GM23338 (cell line): Measurements from ENCODE around the gene TTF1. TPM values are rescaled to one million over a fixed set of nuclear protein-coding genes. Genes with fewer than 3 reads are reported as not detected.

Experiments
- ATAC-seq: fragments of 200-7000 bp; cut with Tn5 transposase; 3 replicates; pipeline ENCODE4 v1.9.1; 2020
- DNase-seq: peaks from one replicate; pipeline ENCODE4 v3.0.0-alpha.2; 2015; ENCODE audit warnings: low spot score
- H2AFZ ChIP-seq: fragments of 200-600 bp; sonication (generic); 2 replicates; pipeline ENCODE4 v1.8.0; 2016; ENCODE audit warnings: antibody characterized with exemption, mild to moderate bottlenecking, moderate library complexity
- H3F3A ChIP-seq: fragments of 200-600 bp; sonication (generic); replicated peaks from 2 replicates; pipeline ENCODE4 v1.8.0; 2017; ENCODE audit warnings: antibody characterized with exemption, mixed run types, low read depth
- H3K27ac ChIP-seq: fragments of 200-600 bp; sonication (generic); 2 replicates; pipeline ENCODE4 v1.6.1; 2016; ENCODE audit warnings: low read depth
- H3K27me3 ChIP-seq: fragments of 200-600 bp; sonication (generic); 2 replicates; pipeline ENCODE4 v1.8.0; 2016; ENCODE audit warnings: mild to moderate bottlenecking, mixed run types, moderate library complexity; ENCODE audit not compliant: insufficient read depth
- H3K36me3 ChIP-seq: fragments of 200-600 bp; sonication (generic); 2 replicates; pipeline ENCODE4 v1.8.0; 2016; ENCODE audit warnings: mild to moderate bottlenecking; ENCODE audit not compliant: insufficient read depth
- H3K4me1 ChIP-seq: fragments of 200-600 bp; sonication (generic); 2 replicates; pipeline ENCODE4 v1.8.0; 2016; ENCODE audit warnings: mild to moderate bottlenecking, moderate library complexity; ENCODE audit not compliant: insufficient read depth
- H3K4me2 ChIP-seq: fragments of 200-600 bp; sonication (generic); 2 replicates; pipeline ENCODE4 v1.7.1; 2017; ENCODE audit warnings: mixed run types
- H3K4me3 ChIP-seq: fragments of 200-600 bp; sonication (generic); 2 replicates; pipeline ENCODE4 v1.6.1; 2016; ENCODE audit warnings: mixed run types
- H3K79me2 ChIP-seq: fragments of 200-600 bp; sonication (generic); replicated peaks from 2 replicates; pipeline ENCODE4 v1.8.0; 2017; ENCODE audit warnings: mild to moderate bottlenecking; ENCODE audit not compliant: insufficient read depth
- H3K9me2 ChIP-seq: fragments of 200-600 bp; sonication (generic); 2 replicates; pipeline ENCODE4 v1.8.0; 2017; ENCODE audit not compliant: insufficient read depth
- H4K20me1 ChIP-seq: fragments of 200-600 bp; sonication (generic); replicated peaks from 2 replicates; pipeline ENCODE4 v1.8.0; 2017; ENCODE audit warnings: mild to moderate bottlenecking; ENCODE audit not compliant: insufficient read depth
- H3K27ac Mint-ChIP-seq: 2 replicates; pipeline ENCODE4 v1.8.0; 2020; ENCODE audit warnings: inconsistent platforms, mild to moderate bottlenecking, moderate library complexity, mixed read lengths
- H3K27me3 Mint-ChIP-seq: 3 replicates; pipeline ENCODE4 v1.8.0; 2022; ENCODE audit warnings: low read depth, mild to moderate bottlenecking, moderate library complexity, mixed read lengths, inconsistent platforms; ENCODE audit not compliant: insufficient read depth, poor library complexity
- H3K36me3 Mint-ChIP-seq: 3 replicates; pipeline ENCODE4 v1.8.0; 2021; ENCODE audit warnings: low read depth, mild to moderate bottlenecking, inconsistent platforms, moderate library complexity, mixed read lengths
- H3K4me1 Mint-ChIP-seq: 3 replicates; pipeline ENCODE4 v1.8.0; 2020; ENCODE audit warnings: mild to moderate bottlenecking, inconsistent platforms, mixed read lengths
- H3K4me3 Mint-ChIP-seq: 3 replicates; pipeline ENCODE4 v1.8.0; 2021; ENCODE audit warnings: moderate library complexity, mild to moderate bottlenecking, inconsistent platforms, mixed read lengths
- H3K9me3 Mint-ChIP-seq: 3 replicates; pipeline ENCODE4 v1.8.0; 2020; ENCODE audit warnings: moderate library complexity, mild to moderate bottlenecking, inconsistent platforms, mixed read lengths
- CREB1 ChIP-seq: fragments of 250-450 bp; sonication (Bioruptor Pico); IDR thresholded peaks from 2 replicates; pipeline ENCODE4 v1.5.0; 2020; ENCODE audit warnings: low read depth, mild to moderate bottlenecking, moderate library complexity
- ETS1 ChIP-seq: IDR thresholded peaks from 2 replicates; pipeline ENCODE4 v1.6.1; 2016; ENCODE audit warnings: antibody characterized with exemption
- EZH2 ChIP-seq: fragments of 200-600 bp; sonication (generic); IDR thresholded peaks from one replicate; pipeline ENCODE4 v1.8.0; 2017; ENCODE audit warnings: antibody characterized with exemption, mild to moderate bottlenecking, low read depth; ENCODE audit not compliant: unreplicated experiment
- EZH2phosphoT487 ChIP-seq: fragments of 200-600 bp; sonication (generic); IDR thresholded peaks from one replicate; pipeline ENCODE4 v1.8.1; 2018; ENCODE audit warnings: antibody characterized with exemption; ENCODE audit not compliant: unreplicated experiment
- NANOG ChIP-seq: IDR thresholded peaks from 2 replicates; pipeline ENCODE4 v1.6.1; 2016; ENCODE audit warnings: antibody characterized with exemption, borderline replicate concordance
- STAT1 ChIP-seq: IDR thresholded peaks from one replicate; pipeline ENCODE4 v1.6.1; 2016; ENCODE audit warnings: antibody characterized with exemption; ENCODE audit not compliant: unreplicated experiment
- ZNF114 ChIP-seq: fragments of 250-450 bp; sonication (Bioruptor Pico); IDR thresholded peaks from 2 replicates; pipeline ENCODE4 v1.5.0; 2020; ENCODE audit warnings: mild to moderate bottlenecking, moderate library complexity
- ZNF462 ChIP-seq: fragments of 250-450 bp; sonication (Bioruptor Pico); IDR thresholded peaks from 2 replicates; pipeline ENCODE4 v1.5.0; 2020; ENCODE audit warnings: mild to moderate bottlenecking, moderate library complexity
- polyA plus RNA-seq: library from polyadenylated mRNA; unstranded; fragments of >200 nt; fragmentation: Nextera tagmentation; extraction: Ambion mirVana; gene quantifications from 2 replicates; pipeline ENCODE4 v1.2.1, GENCODE V29; 2016
- total RNA-seq: library from RNA; depleted of rRNA; stranded (reverse); fragments of >200 nt; shearing (Covaris generic); gene quantifications from 2 replicates; pipeline ENCODE4 v1.2.3, GENCODE V29; 2014

TTF1 gene
- total and polyA plus RNA-seq, 2 experiments from 2014 or later = 14.9 to 25.0 TPM

DNA sequence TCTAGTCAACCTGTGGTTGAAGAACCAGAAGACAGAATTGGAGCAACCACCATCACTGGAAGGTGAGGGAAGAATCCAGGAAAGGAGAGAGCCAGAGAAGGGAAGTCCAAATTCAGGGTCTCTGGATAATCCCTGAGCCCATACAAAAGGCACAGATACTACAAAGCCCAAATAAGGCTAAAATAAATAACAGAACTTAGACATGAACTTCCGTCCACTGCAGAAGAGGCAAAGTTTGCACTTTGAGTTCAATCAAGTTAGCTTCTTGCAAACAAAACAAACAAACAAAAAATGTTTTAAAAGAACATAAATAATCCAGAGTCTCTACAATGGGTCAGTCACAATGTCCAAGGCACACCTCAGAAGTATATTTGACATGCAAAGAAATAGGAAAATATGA, 24.4 kb upstream of the TTF1 start:
- Histone ChIP-seq H3F3A (no peaks in the 10 kb centered on the region), H4K20me1 (no peaks in the 10 kb centered on the region), H3K4me3 (no peak overlapping the region), H3K36me3 (no peaks in the 10 kb centered on the region), H3K79me2 (no peaks in the 10 kb centered on the region), H3K27me3 (no peaks in the 10 kb centered on the region), H3K9me2 (no peaks in the 10 kb centered on the region), H2AFZ (0 out of 2 replicates have a peak overlapping the region, but pooled peaks have one; percentile 8), H3K27ac (no peak overlapping the region), H3K4me2 (no peak overlapping the region), H3K4me1 (peaks cover 13% of the 10 kb centered on the region)
- no peak for DNase-seq
- TF ChIP-seq CREB1 (CRISPR knock-in tag) (no peak), EZH2phosphoT487 (no peak), EZH2 (no peak), NANOG (no peak), ZNF462 (CRISPR knock-in tag) (no peak), STAT1 (no peak), ZNF114 (CRISPR knock-in tag) (no peak), ETS1 (no peak)
- H3K36me3 Mint-ChIP-seq = no peaks in the 10 kb centered on the region
- no peak overlapping the region for H3K27ac Mint-ChIP-seq
- no peak for ATAC-seq
- peaks cover 27% of the 10 kb centered on the region for H3K4me1 Mint-ChIP-seq
- no peaks in the 10 kb centered on the region for H3K9me3 Mint-ChIP-seq
- no peak overlapping the region for H3K4me3 Mint-ChIP-seq
- peaks cover 9% of the 10 kb centered on the region for H3K27me3 Mint-ChIP-seq
